ENCODE measurements around the gene GOT1.

The GOT1 gene

GRCh38 chr10:99430451-99431189 is at the start of gene GOT1:
TSS of gene GOT1 (minus strand) at chr10:99430624. CDS start at chr10:99430565, 59 bp downstream.
- ATAC-seq = peak; percentile 94

GRCh38 chr10:99470327-99470726 is 39.9 kb upstream of the GOT1 start:
- ATAC-seq = no peak
- no peak for DNase-seq

More at GRCh38 chr10:99430451-99431189, at the start of gene GOT1:
- DNase-seq = peak; percentile 94

- DNase-seq = no peak
Measured at GRCh38 chr10:99467236-99467999, 37.0 kb upstream of the GOT1 start.

GRCh38 chr10:99466632-99467223 is 36.3 kb upstream of the GOT1 start:
- ATAC-seq (no peak), DNase-seq (no peak)

More at GRCh38 chr10:99467236-99467999, 37.0 kb upstream of the GOT1 start:
- ATAC-seq = no peak

GRCh38 chr10:99461230-99461629 is 30.8 kb upstream of the GOT1 start:
- ATAC-seq (peak; percentile 49), DNase-seq (no peak)

GRCh38 chr10:99460070-99460469 is 29.6 kb upstream of the GOT1 start:
- ATAC-seq (no peak), DNase-seq (no peak)

GRCh38 chr10:99459217-99459616 is 28.8 kb upstream of the GOT1 start:
- DNase-seq (no peak), ATAC-seq (no peak)

- DNase-seq (no peak), ATAC-seq (no peak)
Measured at GRCh38 chr10:99457813-99458212, 27.4 kb upstream of the GOT1 start.

GRCh38 chr10:99456931-99457288 is 26.5 kb upstream of the GOT1 start:
- ATAC-seq (no peak), DNase-seq (no peak)

- ATAC-seq = no peak
Measured at GRCh38 chr10:99456207-99456930, 25.9 kb upstream of the GOT1 start.

GRCh38 chr10:99451981-99452380 is 21.6 kb upstream of the GOT1 start:
- ATAC-seq (no peak), DNase-seq (no peak)

More at GRCh38 chr10:99456207-99456930, 25.9 kb upstream of the GOT1 start:
- no peak for DNase-seq

- no peak for ATAC-seq
- DNase-seq = no peak
Measured at GRCh38 chr10:99451499-99451788, 21.0 kb upstream of the GOT1 start.

GRCh38 chr10:99450624-99451498 is 20.4 kb upstream of the GOT1 start:
- DNase-seq (no peak), ATAC-seq (no peak)

GRCh38 chr10:99450156-99450555 is 19.7 kb upstream of the GOT1 start:
- ATAC-seq (no peak), DNase-seq (no peak)

GRCh38 chr10:99449023-99449422 is 18.6 kb upstream of the GOT1 start:
- DNase-seq (no peak), ATAC-seq (no peak)

GRCh38 chr10:99444383-99445045 is 14.1 kb upstream of the GOT1 start:
- ATAC-seq (no peak), DNase-seq (no peak)

GRCh38 chr10:99443500-99443899 is 13.1 kb upstream of the GOT1 start:
- DNase-seq = no peak
- no peak for ATAC-seq

GRCh38 chr10:99442394-99442793 is 12.0 kb upstream of the GOT1 start:
- ATAC-seq (no peak), DNase-seq (no peak)

GRCh38 chr10:99438890-99439289 is 8.5 kb upstream of the GOT1 start:
- no peak for ATAC-seq
- no peak for DNase-seq

GRCh38 chr10:99435986-99436638 is 5.7 kb upstream of the GOT1 start:
- DNase-seq = no peak

More at GRCh38 chr10:99435986-99436638, 5.7 kb upstream of the GOT1 start:
- ATAC-seq = no peak

All from stimulated activated naive CD8-positive, alpha-beta T cell treated with anti-CD3 and anti-CD28 coated beads, Interleukin-15, Interleukin-2, amounts not matched to agents 100 U/mL and 50 U/mL, for 24 hours (primary cell).